HAP-1 (cell line): ENCODE data around the gene RNASE11.

Experiments used
- DNase-seq, 2 experiments: peaks; one replicate each; pipeline ENCODE4 v3.0.0-alpha.2; 2016 to 2020; ENCODE audit warnings: low spot score in 2 of 2
- H3K27me3 ChIP-seq: fragments of 250-450 bp; sonication (Bioruptor Pico); 2 replicates; pipeline ENCODE4 v1.5.1; 2020; ENCODE audit warnings: low read depth, mild to moderate bottlenecking, moderate library complexity
- H3K36me3 ChIP-seq: fragments of 250-450 bp; sonication (Bioruptor Pico); replicated peaks from 2 replicates; pipeline ENCODE4 v1.5.1; 2020; ENCODE audit warnings: mild to moderate bottlenecking
- H3K4me1 ChIP-seq: fragments of 250-450 bp; sonication (Bioruptor Pico); 2 replicates; pipeline ENCODE4 v1.5.1; 2020; ENCODE audit warnings: mild to moderate bottlenecking
- H3K4me3 ChIP-seq: fragments of 250-450 bp; sonication (Bioruptor Pico); 2 replicates; pipeline ENCODE4 v1.5.1; 2020; ENCODE audit warnings: mild to moderate bottlenecking, moderate library complexity
- H3K9me3 ChIP-seq: fragments of 250-450 bp; sonication (Bioruptor Pico); 2 replicates; pipeline ENCODE4 v1.5.1; 2020; ENCODE audit warnings: mild to moderate bottlenecking, moderate library complexity
- in situ Hi-C: fragments of 300-500 bp; cut with MboI; formaldehyde crosslinking; loops from 3 replicates; pipeline ENCODE4 v1.14.3; 2020; ENCODE audit warnings: low sequenced_read_pairs, inconsistent platforms, mixed read lengths

RNASE11 gene

GRCh38 chr14:20559461-20559904, 28.3 kb downstream of the RNASE11 start:
- peak in 1 of 2 experiments; percentile 4 for DNase-seq
- Histone ChIP-seq H3K27me3 (peaks cover 7% of the 10 kb centered on the region), H3K4me3 (no peak overlapping the region), H3K4me1 (peaks cover 6% of the 10 kb centered on the region), H3K9me3 (no peaks in the 10 kb centered on the region), H3K36me3 (no peaks in the 10 kb centered on the region)
- in situ Hi-C loops: no loop called here

- H3K36me3 ChIP-seq: no peaks in the 10 kb centered on the region
- in situ Hi-C loops: no loop called here
- H3K27me3 ChIP-seq: peaks cover 5% of the 10 kb centered on the region; the same call in 1 of the 2 replicates
- no peak for DNase-seq
- peaks cover 6% of the 10 kb centered on the region for H3K4me1 ChIP-seq
- no peak overlapping the region for H3K4me3 ChIP-seq
- no peaks in the 10 kb centered on the region for H3K9me3 ChIP-seq
Observed at GRCh38 chr14:20557212-20557542, 30.6 kb downstream of the RNASE11 start.

GRCh38 chr14:20556500-20557211, 31.1 kb downstream of the RNASE11 start:
- in situ Hi-C loops: no loop called here
- no peak for DNase-seq
- Histone ChIP-seq H3K36me3 (no peaks in the 10 kb centered on the region), H3K9me3 (no peaks in the 10 kb centered on the region), H3K4me3 (no peak overlapping the region), H3K27me3 (peaks cover 5% of the 10 kb centered on the region; the same call in 1 of the 2 replicates), H3K4me1 (peaks cover 6% of the 10 kb centered on the region)

- no peaks in the 10 kb centered on the region for H3K36me3 ChIP-seq
- H3K9me3 ChIP-seq: no peaks in the 10 kb centered on the region
- H3K4me3 ChIP-seq: no peak overlapping the region
- peaks cover 5% of the 10 kb centered on the region; the same call in 1 of the 2 replicates for H3K27me3 ChIP-seq
- no peak for DNase-seq
- in situ Hi-C loops: no loop called here
- H3K4me1 ChIP-seq: peaks cover 6% of the 10 kb centered on the region
Observed at GRCh38 chr14:20555845-20556244, 32.0 kb downstream of the RNASE11 start.

GRCh38 chr14:20553024-20553423, 34.8 kb downstream of the RNASE11 start:
- no peak for DNase-seq
- Histone ChIP-seq H3K4me1 (no peaks in the 10 kb centered on the region), H3K27me3 (peaks cover 2% of the 10 kb centered on the region; the same call in 1 of the 2 replicates), H3K9me3 (no peaks in the 10 kb centered on the region), H3K36me3 (no peaks in the 10 kb centered on the region), H3K4me3 (no peak overlapping the region)
- in situ Hi-C loops: no loop called here

- no peaks in the 10 kb centered on the region for H3K4me1 ChIP-seq
- no peaks in the 10 kb centered on the region for H3K9me3 ChIP-seq
- in situ Hi-C loops: no loop called here
- no peak for DNase-seq
- no peaks in the 10 kb centered on the region for H3K36me3 ChIP-seq
- H3K27me3 ChIP-seq: peaks cover 2% of the 10 kb centered on the region; the same call in 1 of the 2 replicates
- H3K4me3 ChIP-seq: no peak overlapping the region
Observed at GRCh38 chr14:20551606-20552005, 36.2 kb downstream of the RNASE11 start.

GRCh38 chr14:20550926-20551325, 36.9 kb downstream of the RNASE11 start:
- Histone ChIP-seq H3K27me3 (peaks cover 2% of the 10 kb centered on the region; the same call in 1 of the 2 replicates), H3K4me1 (no peaks in the 10 kb centered on the region), H3K9me3 (no peaks in the 10 kb centered on the region), H3K36me3 (no peaks in the 10 kb centered on the region), H3K4me3 (no peak overlapping the region)
- DNase-seq: no peak
- in situ Hi-C loops: no loop called here

GRCh38 chr14:20548414-20549158, 39.2 kb downstream of the RNASE11 start:
- in situ Hi-C loops: no loop called here
- Histone ChIP-seq H3K4me1 (no peaks in the 10 kb centered on the region), H3K9me3 (no peaks in the 10 kb centered on the region), H3K4me3 (no peak overlapping the region), H3K36me3 (no peaks in the 10 kb centered on the region), H3K27me3 (0 out of 2 replicates have a peak, but pooled peaks cover 2% of the 10 kb centered on the region)
- no peak for DNase-seq

- DNase-seq: no peak
- Histone ChIP-seq H3K4me3 (no peak overlapping the region), H3K4me1 (no peaks in the 10 kb centered on the region), H3K36me3 (no peaks in the 10 kb centered on the region), H3K27me3 (no peaks in the 10 kb centered on the region), H3K9me3 (no peaks in the 10 kb centered on the region)
- in situ Hi-C loops: no loop called here
Observed at GRCh38 chr14:20546877-20547276, 40.9 kb downstream of the RNASE11 start.

- in situ Hi-C loops: no loop called here
Observed at GRCh38 chr14:20539906-20540305, 47.9 kb downstream of the RNASE11 start.

More at GRCh38 chr14:20539906-20540305, 47.9 kb downstream of the RNASE11 start:
- H3K4me1 ChIP-seq: no peaks in the 10 kb centered on the region
- H3K27me3 ChIP-seq: peaks cover 3% of the 10 kb centered on the region
- no peaks in the 10 kb centered on the region for H3K36me3 ChIP-seq
- no peaks in the 10 kb centered on the region for H3K9me3 ChIP-seq
- no peak overlapping the region for H3K4me3 ChIP-seq
- no peak for DNase-seq
